ENCODE measurements around the gene PSMD4. TPM values are rescaled to one million over a fixed set of nuclear protein-coding genes. Genes with fewer than 3 reads are reported as not detected.

The PSMD4 gene
- total RNA-seq (2022; extraction: Qiagen RNA extraction; ENCODE audit: low read depth): 161 to 222 TPM (median 192 TPM) in 5 replicates

GRCh38 chr1:151254217-151255213, at the start of gene PSMD4:
TSS of gene PSMD4 (plus strand) at chr1:151254734. CDS start at chr1:151254783, 49 bp downstream.

GRCh38 chr1:151281969-151282882, 27.7 kb downstream of the PSMD4 start, which contains the start of gene ZNF687:
TSS of gene ZNF687 (plus strand) at chr1:151282299. CDS start at chr1:151286292, 3,993 bp downstream.

Other genes with a start within 250 kb of the PSMD4 start
- 2.2 to 3.4 TPM (median 2.7 TPM) in 5 replicates for gene MINDY1, start 247.8 kb upstream of the PSMD4 start, total RNA-seq (2022; extraction: Qiagen RNA extraction; ENCODE audit: low read depth)
- 11.4 to 16.9 TPM (median 14.9 TPM) in 5 replicates for gene PRUNE1, start 246.3 kb upstream of the PSMD4 start, total RNA-seq (2022; extraction: Qiagen RNA extraction; ENCODE audit: low read depth)
- 0.06 to 0.20 TPM (median 0.13 TPM) in 4 of 5 replicates, not detected in the other for gene BNIPL, start 218.1 kb upstream of the PSMD4 start, total RNA-seq (2022; extraction: Qiagen RNA extraction; ENCODE audit: low read depth)
- gene C1orf56, start 207.0 kb upstream of the PSMD4 start, total RNA-seq (2022; extraction: Qiagen RNA extraction; ENCODE audit: low read depth): 4.7 to 8.8 TPM (median 7.3 TPM) in 5 replicates
- gene CDC42SE1, start 195.1 kb upstream of the PSMD4 start, total RNA-seq (2022; extraction: Qiagen RNA extraction; ENCODE audit: low read depth): 70.2 to 82.4 TPM (median 75.5 TPM) in 5 replicates
- gene MLLT11, start 194.3 kb upstream of the PSMD4 start, total RNA-seq (2022; extraction: Qiagen RNA extraction; ENCODE audit: low read depth): 10.3 to 19.6 TPM (median 18.6 TPM) in 5 replicates
- gene GABPB2, start 184.0 kb upstream of the PSMD4 start, total RNA-seq (2022; extraction: Qiagen RNA extraction; ENCODE audit: low read depth): 3.3 to 3.8 TPM (median 3.4 TPM) in 5 replicates
- gene SEMA6C, start 108.1 kb upstream of the PSMD4 start, total RNA-seq (2022; extraction: Qiagen RNA extraction; ENCODE audit: low read depth): 1.1 to 1.6 TPM (median 1.3 TPM) in 5 replicates
- gene TNFAIP8L2, start 98.1 kb upstream of the PSMD4 start, total RNA-seq (2022; extraction: Qiagen RNA extraction; ENCODE audit: low read depth): not detected in 5 replicates
- 5.7 to 9.4 TPM (median 6.1 TPM) in 5 replicates for gene LYSMD1, start 88.8 kb upstream of the PSMD4 start, total RNA-seq (2022; extraction: Qiagen RNA extraction; ENCODE audit: low read depth)
- gene SCNM1, start 88.6 kb upstream of the PSMD4 start, total RNA-seq (2022; extraction: Qiagen RNA extraction; ENCODE audit: low read depth): 43.6 to 49.9 TPM (median 48.2 TPM) in 5 replicates
- 0.29 TPM in 1 of 5 replicates, not detected in the others for gene TMOD4, start 78.8 kb upstream of the PSMD4 start, total RNA-seq (2022; extraction: Qiagen RNA extraction; ENCODE audit: low read depth)
- gene VPS72, start 64.5 kb upstream of the PSMD4 start, total RNA-seq (2022; extraction: Qiagen RNA extraction; ENCODE audit: low read depth): 44.9 to 58.1 TPM (median 45.6 TPM) in 5 replicates
- 42.5 to 53.0 TPM (median 43.5 TPM) in 5 replicates for gene PIP5K1A, start 56.2 kb upstream of the PSMD4 start, total RNA-seq (2022; extraction: Qiagen RNA extraction; ENCODE audit: low read depth)
- 11.8 to 15.4 TPM (median 14.3 TPM) in 5 replicates for gene ZNF687, start 27.6 kb downstream of the PSMD4 start, total RNA-seq (2022; extraction: Qiagen RNA extraction; ENCODE audit: low read depth)
- gene PI4KB, start 72.7 kb downstream of the PSMD4 start, total RNA-seq (2022; extraction: Qiagen RNA extraction; ENCODE audit: low read depth): 25.8 to 29.8 TPM (median 27.9 TPM) in 5 replicates
- 23.8 to 26.9 TPM (median 25.9 TPM) in 5 replicates for gene RFX5, start 92.5 kb downstream of the PSMD4 start, total RNA-seq (2022; extraction: Qiagen RNA extraction; ENCODE audit: low read depth)
- 5.4 to 7.8 TPM (median 6.2 TPM) in 5 replicates for gene SELENBP1, start 118.0 kb downstream of the PSMD4 start, total RNA-seq (2022; extraction: Qiagen RNA extraction; ENCODE audit: low read depth)
- 340 to 454 TPM (median 407 TPM) in 5 replicates for gene PSMB4, start 144.8 kb downstream of the PSMD4 start, total RNA-seq (2022; extraction: Qiagen RNA extraction; ENCODE audit: low read depth)
- 14.8 to 20.9 TPM (median 19.6 TPM) in 5 replicates for gene POGZ, start 204.8 kb downstream of the PSMD4 start, total RNA-seq (2022; extraction: Qiagen RNA extraction; ENCODE audit: low read depth)